Neuron (in vitro differentiated cells): ENCODE data around the gene LRRC17.
"Not testable (repeated sequence)": the region's sequence is repeated elsewhere in the genome, so short reads cannot be mapped to it uniquely, and the experiment has no call there.

ENCODE experiments used
- H2AFZ ChIP-seq: one replicate; pipeline ENCODE4 v1.6.1; 2013; ENCODE audit warnings: low read depth, mild to moderate bottlenecking, inconsistent platforms, low read length, moderate library complexity
- H3K27me3 ChIP-seq: one replicate; pipeline ENCODE4 v1.6.1; 2013; ENCODE audit warnings: low read length; ENCODE audit not compliant: insufficient read depth
- H3K36me3 ChIP-seq: one replicate; pipeline ENCODE4 v1.6.1; 2013; ENCODE audit warnings: low read length; ENCODE audit not compliant: insufficient read depth
- H3K4me1 ChIP-seq: one replicate; pipeline ENCODE4 v1.6.1; 2013; ENCODE audit warnings: low read length; ENCODE audit not compliant: insufficient read depth
- H3K4me3 ChIP-seq: 2 replicates; pipeline ENCODE4 v1.5.1; 2013; ENCODE audit warnings: mild to moderate bottlenecking, low read length, moderate library complexity
- H3K9me3 ChIP-seq: one replicate; pipeline ENCODE4 v1.6.1; 2013; ENCODE audit warnings: low read length

Gene LRRC17

GRCh38 chr7:102973096-102973802, 60.4 kb downstream of the LRRC17 start:
- Histone ChIP-seq H3K27me3 (no peaks in the 10 kb centered on the region), H3K9me3 (no peaks in the 10 kb centered on the region), H3K4me3 (no peak overlapping the region), H3K36me3 (no peaks in the 10 kb centered on the region), H2AFZ (no peak overlapping the region), H3K4me1 (no peaks in the 10 kb centered on the region)

- H3K4me1 ChIP-seq: no peaks in the 10 kb centered on the region
- no peak overlapping the region for H3K4me3 ChIP-seq
Observed at GRCh38 chr7:102974366-102975236, 61.8 kb downstream of the LRRC17 start.

GRCh38 chr7:102975854-102976253, 63.1 kb downstream of the LRRC17 start:
- Histone ChIP-seq H3K4me3 (no peak overlapping the region), H3K9me3 (no peaks in the 10 kb centered on the region), H3K36me3 (no peaks in the 10 kb centered on the region), H3K27me3 (no peaks in the 10 kb centered on the region), H2AFZ (no peak overlapping the region), H3K4me1 (no peaks in the 10 kb centered on the region)

More at GRCh38 chr7:102974366-102975236, 61.8 kb downstream of the LRRC17 start:
- H3K27me3 ChIP-seq: no peaks in the 10 kb centered on the region
- H3K36me3 ChIP-seq: no peaks in the 10 kb centered on the region
- H3K9me3 ChIP-seq: no peaks in the 10 kb centered on the region
- H2AFZ ChIP-seq: no peak overlapping the region

GRCh38 chr7:102976493-102976892, 63.7 kb downstream of the LRRC17 start:
- Histone ChIP-seq H3K27me3 (no peaks in the 10 kb centered on the region), H3K36me3 (no peaks in the 10 kb centered on the region), H2AFZ (no peak overlapping the region), H3K4me3 (no peak overlapping the region), H3K9me3 (no peaks in the 10 kb centered on the region), H3K4me1 (no peaks in the 10 kb centered on the region)

GRCh38 chr7:102977586-102977985, 64.8 kb downstream of the LRRC17 start:
- H2AFZ ChIP-seq, H3K27me3 ChIP-seq, H3K36me3 ChIP-seq, H3K9me3 ChIP-seq, H3K4me1 ChIP-seq, H3K4me3 ChIP-seq: not testable (repeated sequence)

GRCh38 chr7:102978284-102978683, 65.5 kb downstream of the LRRC17 start:
- Histone ChIP-seq H3K36me3 (no peaks in the 10 kb centered on the region), H3K9me3 (no peaks in the 10 kb centered on the region), H3K27me3 (no peaks in the 10 kb centered on the region), H3K4me1 (no peaks in the 10 kb centered on the region), H2AFZ (no peak overlapping the region), H3K4me3 (no peak overlapping the region)

GRCh38 chr7:102979670-102980069, 66.9 kb downstream of the LRRC17 start:
- H3K9me3 ChIP-seq: no peaks in the 10 kb centered on the region
- no peak overlapping the region for H2AFZ ChIP-seq
- no peaks in the 10 kb centered on the region for H3K36me3 ChIP-seq
- no peaks in the 10 kb centered on the region for H3K4me1 ChIP-seq
- H3K4me3 ChIP-seq: no peak overlapping the region
- H3K27me3 ChIP-seq: no peaks in the 10 kb centered on the region

GRCh38 chr7:102981451-102981850, 68.7 kb downstream of the LRRC17 start:
- no peaks in the 10 kb centered on the region for H3K4me1 ChIP-seq
- H3K9me3 ChIP-seq: no peaks in the 10 kb centered on the region
- no peak overlapping the region for H3K4me3 ChIP-seq
- no peaks in the 10 kb centered on the region for H3K27me3 ChIP-seq
- no peak overlapping the region for H2AFZ ChIP-seq
- H3K36me3 ChIP-seq: no peaks in the 10 kb centered on the region

GRCh38 chr7:102982235-102982634, 69.4 kb downstream of the LRRC17 start:
- Histone ChIP-seq H2AFZ (no peak overlapping the region), H3K4me1 (no peaks in the 10 kb centered on the region), H3K27me3 (no peaks in the 10 kb centered on the region), H3K4me3 (no peak overlapping the region), H3K9me3 (no peaks in the 10 kb centered on the region), H3K36me3 (no peaks in the 10 kb centered on the region)

- H3K4me1 ChIP-seq: no peaks in the 10 kb centered on the region
- no peaks in the 10 kb centered on the region for H3K27me3 ChIP-seq
- H3K36me3 ChIP-seq: no peaks in the 10 kb centered on the region
- no peak overlapping the region for H2AFZ ChIP-seq
- H3K4me3 ChIP-seq: no peak overlapping the region
- H3K9me3 ChIP-seq: no peaks in the 10 kb centered on the region
Observed at GRCh38 chr7:102983602-102984001, 70.8 kb downstream of the LRRC17 start.

GRCh38 chr7:102985176-102985783, 72.5 kb downstream of the LRRC17 start:
- Histone ChIP-seq H3K36me3 (no peaks in the 10 kb centered on the region), H3K4me3 (no peak overlapping the region), H3K4me1 (no peaks in the 10 kb centered on the region), H3K27me3 (no peaks in the 10 kb centered on the region), H2AFZ (no peak overlapping the region), H3K9me3 (no peaks in the 10 kb centered on the region)

GRCh38 chr7:102988088-102988487, 75.3 kb downstream of the LRRC17 start:
- H3K4me3 ChIP-seq: no peak overlapping the region
- no peak overlapping the region for H2AFZ ChIP-seq
- H3K36me3 ChIP-seq: no peaks in the 10 kb centered on the region
- H3K9me3 ChIP-seq: no peaks in the 10 kb centered on the region
- H3K27me3 ChIP-seq: no peaks in the 10 kb centered on the region
- H3K4me1 ChIP-seq: no peaks in the 10 kb centered on the region
